DND-41 (cell line): ENCODE results near the gene ASIC4.

Experiments used
- EZH2 ChIP-seq: IDR thresholded peaks from 3 replicates; pipeline ENCODE4 v1.6.1; 2012; ENCODE audit warnings: borderline replicate concordance, low read depth, mild to moderate bottlenecking, moderate library complexity, low read length, inconsistent platforms; ENCODE audit not compliant: severe bottlenecking
- TF ChIP-seq, protein P1 (sequence below): IDR thresholded peaks from 2 replicates; pipeline ENCODE4 v1.5.1; 2012; ENCODE audit warnings: borderline replicate concordance, low read length, moderate library complexity, mild to moderate bottlenecking; ENCODE audit not compliant: poor library complexity, severe bottlenecking; ENCODE audit errors: extremely low read depth

DNA sequence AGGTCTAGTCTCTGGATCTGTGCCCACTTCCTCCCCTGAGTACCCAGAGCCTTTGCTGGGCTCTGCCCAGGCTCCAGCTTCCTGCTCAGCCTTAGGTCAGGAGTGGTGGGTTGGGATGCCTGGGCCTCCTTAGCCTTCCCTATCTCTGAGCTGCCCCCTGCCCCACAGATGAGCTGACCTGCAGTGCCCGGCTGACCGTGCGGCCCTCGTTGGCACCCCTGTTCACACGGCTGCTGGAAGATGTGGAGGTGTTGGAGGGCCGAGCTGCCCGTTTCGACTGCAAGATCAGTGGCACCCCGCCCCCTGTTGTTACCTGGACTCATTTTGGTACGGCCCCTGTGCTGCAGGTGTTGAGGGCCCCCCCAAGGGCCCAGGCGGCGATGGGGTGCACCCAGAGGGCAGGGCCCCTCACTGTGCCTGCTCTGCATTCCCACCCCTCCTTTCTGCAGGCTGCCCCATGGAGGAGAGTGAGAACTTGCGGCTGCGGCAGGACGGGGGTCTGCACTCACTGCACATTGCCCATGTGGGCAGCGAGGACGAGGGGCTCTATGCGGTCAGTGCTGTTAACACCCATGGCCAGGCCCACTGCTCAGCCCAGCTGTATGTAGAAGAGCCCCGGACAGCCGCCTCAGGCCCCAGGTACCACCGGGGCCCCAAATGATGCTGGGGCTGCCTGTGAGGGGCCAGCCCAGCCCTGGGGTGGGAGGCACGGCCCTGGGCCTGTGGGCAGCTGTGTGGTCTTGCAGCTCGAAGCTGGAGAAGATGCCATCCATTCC, 45.7 kb upstream of the ASIC4 start:
- TF ChIP-seq, protein P1, sequence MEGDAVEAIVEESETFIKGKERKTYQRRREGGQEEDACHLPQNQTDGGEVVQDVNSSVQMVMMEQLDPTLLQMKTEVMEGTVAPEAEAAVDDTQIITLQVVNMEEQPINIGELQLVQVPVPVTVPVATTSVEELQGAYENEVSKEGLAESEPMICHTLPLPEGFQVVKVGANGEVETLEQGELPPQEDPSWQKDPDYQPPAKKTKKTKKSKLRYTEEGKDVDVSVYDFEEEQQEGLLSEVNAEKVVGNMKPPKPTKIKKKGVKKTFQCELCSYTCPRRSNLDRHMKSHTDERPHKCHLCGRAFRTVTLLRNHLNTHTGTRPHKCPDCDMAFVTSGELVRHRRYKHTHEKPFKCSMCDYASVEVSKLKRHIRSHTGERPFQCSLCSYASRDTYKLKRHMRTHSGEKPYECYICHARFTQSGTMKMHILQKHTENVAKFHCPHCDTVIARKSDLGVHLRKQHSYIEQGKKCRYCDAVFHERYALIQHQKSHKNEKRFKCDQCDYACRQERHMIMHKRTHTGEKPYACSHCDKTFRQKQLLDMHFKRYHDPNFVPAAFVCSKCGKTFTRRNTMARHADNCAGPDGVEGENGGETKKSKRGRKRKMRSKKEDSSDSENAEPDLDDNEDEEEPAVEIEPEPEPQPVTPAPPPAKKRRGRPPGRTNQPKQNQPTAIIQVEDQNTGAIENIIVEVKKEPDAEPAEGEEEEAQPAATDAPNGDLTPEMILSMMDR = no peak
- TF ChIP-seq EZH2 = no peak
